Measurements from ENCODE around the gene TMEM151B.
A peak's percentile ranks its signal among the peaks of the same experiment; 100 is the strongest.
"Not testable (repeated sequence)": the region's sequence is repeated elsewhere in the genome, so short reads cannot be mapped to it uniquely, and the experiment has no call there.

Gene TMEM151B

DNA sequence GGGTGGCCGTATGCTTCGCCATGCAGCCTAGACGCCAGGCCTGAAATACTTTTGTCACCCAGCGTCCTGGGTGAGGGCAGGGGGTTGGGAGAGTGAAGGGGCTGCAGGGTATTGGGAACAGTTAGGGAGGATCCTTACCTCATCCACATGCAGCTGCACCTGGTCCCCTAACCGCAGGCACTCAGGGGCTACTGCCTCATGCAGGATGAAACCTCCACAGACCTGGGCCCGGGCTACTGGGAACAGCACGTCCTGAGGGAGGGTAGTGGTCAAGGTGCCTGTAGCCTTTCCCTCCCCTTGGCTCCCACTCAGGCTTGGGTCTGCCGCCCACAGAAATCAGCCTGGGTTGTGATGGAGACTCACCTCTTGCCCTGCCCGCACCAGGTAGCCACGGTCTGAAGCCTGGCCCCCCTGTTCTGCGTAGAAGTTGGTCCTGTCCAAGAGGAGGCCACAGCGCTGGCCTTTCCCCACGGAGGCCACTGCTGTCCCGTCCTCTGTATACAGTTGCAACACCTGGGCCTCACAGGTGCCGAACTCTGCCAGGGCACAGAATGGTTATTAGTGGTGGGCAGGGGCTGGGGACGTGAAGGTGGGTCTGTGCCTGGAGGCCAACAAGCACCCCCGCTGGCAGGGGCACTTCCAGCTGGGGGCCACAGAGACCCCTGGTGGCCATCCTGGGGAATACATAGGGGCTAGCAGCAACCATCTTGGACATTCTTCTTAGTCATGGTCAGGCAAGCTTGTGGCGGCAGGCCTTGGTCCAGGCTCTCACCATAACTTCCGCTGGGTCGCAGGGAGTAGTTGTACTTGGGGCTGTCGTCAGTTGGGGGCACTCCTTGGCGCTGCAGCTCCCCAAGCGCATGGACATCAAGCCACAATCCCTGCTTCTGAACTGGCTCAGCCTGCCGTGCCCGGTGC is 34.3 kb downstream of the TMEM151B start:
- no peak for DNase-seq (ENCODE audit: low spot score)

GRCh38 chr6:44305200-44305725 is 35.0 kb downstream of the TMEM151B start:
- DNase-seq (ENCODE audit: low spot score): no peak

DNA sequence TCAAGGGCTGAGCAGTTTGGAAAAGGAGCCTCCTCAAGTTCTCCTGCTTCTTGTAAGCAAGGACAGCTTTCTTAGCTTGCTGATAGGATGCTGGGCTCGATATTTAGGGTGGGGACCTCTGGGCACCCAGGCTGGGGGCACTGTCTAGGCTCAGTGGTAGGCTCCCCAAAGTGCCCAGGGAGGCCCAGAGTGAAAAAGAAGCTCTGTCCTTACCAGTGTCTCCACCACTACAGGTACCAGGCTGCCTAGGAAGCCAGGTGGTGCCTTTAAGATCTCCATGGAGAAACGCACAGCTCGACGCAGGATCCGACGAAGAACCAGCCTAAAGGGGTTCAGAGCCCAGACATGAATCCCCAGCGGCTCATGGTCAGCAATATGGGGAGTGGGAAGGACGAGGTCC is 36.5 kb downstream of the TMEM151B start:
- no peak for DNase-seq (ENCODE audit: low spot score)

DNA sequence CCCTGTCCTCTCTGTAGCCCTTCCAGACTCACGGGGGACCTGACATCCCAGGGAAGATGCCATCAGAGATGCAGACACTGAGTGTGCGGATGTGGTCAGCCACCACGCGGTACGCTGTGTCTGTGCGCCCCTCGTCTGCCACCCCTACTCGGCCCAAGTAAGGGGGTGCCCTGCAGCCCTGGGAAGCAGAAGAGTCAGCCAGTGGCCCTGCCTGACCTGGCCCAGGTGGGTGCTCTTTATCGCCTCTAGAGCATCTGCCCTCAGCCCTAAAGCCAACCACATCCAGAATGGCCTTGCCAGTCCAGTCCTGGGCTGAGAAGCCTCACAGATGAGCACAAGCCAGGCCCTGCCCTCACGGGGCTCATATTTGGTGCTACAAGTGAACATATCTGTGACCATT is 37.0 kb downstream of the TMEM151B start:
- DNase-seq (ENCODE audit: low spot score): no peak

DNA sequence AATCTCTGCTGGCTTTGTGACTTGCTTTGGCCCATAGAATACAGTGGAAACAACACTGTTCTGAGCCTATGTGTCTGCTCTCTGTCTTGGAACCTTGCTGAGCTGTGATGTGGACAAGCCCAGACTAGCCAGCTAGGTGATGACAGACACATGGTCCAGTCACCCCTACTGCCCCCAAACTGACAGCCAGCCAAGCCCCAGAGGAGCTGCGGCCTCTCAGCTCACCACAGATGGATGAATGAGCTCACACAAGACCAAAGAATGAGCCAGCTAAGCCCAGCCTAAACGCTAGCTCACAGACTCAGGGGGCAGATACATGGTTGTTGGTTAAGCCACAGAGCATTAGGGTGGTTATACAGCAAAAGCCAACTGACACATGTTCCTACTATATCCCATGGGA is 38.8 kb downstream of the TMEM151B start:
- DNase-seq (ENCODE audit: low spot score): no peak

GRCh38 chr6:44309631-44310030 is 39.4 kb downstream of the TMEM151B start:
- DNase-seq (ENCODE audit: low spot score): no peak

- no peak for DNase-seq (ENCODE audit: low spot score)
These were observed 40.0 kb downstream of the TMEM151B start for GRCh38 chr6:44310241-44310640.

DNA sequence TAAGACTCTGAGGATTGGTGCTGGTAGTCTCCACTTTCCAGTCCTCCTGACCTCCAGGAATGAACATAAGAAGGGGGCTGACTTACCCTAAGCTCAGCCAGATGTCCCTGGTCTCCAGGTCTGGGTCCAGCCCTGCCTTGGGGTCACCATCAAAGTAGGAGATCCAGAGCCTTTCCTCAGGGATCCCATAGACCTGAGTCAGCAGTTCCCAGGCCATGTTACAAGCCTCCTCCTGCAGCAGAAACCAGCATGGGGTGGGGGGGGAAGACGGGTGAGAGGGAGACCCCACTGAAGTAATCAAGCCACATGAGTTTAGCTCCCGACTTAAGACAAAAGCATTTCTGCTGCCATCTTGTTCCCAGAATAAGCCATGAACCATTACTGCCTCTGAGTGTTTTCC is 41.1 kb downstream of the TMEM151B start:
- no peak for DNase-seq (ENCODE audit: low spot score)

- no peak for DNase-seq (ENCODE audit: low spot score)
These were observed 41.5 kb downstream of the TMEM151B start for GRCh38 chr6:44311767-44312166.

- DNase-seq (ENCODE audit: low spot score): peak; percentile 87
These were observed 42.9 kb downstream of the TMEM151B start, which contains the start of gene AARS2 for GRCh38 chr6:44312901-44313788. TSS of gene AARS2 (minus strand) at chr6:44313347. CDS start at chr6:44313323, 24 bp downstream.

DNA sequence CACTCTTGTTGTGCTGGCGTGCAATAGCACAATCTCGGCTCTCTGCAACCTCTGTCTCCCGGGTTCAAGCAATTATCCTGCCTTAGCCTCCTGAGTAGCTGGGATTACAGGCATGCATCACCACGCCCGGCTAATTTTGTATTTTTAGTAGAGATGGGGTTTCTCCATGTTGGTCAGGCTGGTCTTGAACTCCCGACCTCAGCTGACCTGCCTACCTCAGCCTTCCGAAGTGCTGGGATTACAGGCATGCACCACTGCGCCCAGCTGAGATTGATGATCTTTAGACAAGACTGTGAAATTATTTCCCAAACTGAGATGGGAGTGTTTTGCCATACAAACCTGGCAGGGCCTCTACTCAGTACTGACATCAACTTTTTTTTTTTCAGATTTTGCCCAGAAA is 44.4 kb downstream of the TMEM151B start:
- not testable (repeated sequence) for DNase-seq (ENCODE audit: low spot score)

DNA sequence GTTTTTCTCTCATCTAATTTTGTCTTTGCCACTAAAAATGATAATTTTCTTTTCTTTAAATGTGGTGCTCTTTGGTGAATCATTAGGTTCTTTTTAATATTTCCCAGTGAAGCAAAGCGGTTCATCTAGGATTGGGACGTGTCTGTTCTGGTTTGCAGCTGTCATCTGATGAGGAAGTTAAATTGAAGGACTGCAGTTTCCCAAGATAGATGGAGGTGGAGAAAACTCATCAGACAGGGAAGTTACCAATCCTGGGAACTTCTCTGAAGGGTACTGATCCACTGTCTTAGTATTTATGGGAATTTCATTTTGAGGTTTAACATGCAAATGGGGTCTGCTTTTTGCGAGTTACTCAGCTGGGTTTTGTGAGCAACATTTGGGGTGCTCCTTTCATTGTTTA is 45.3 kb downstream of the TMEM151B start:
- DNase-seq (ENCODE audit: low spot score): no peak

DNA sequence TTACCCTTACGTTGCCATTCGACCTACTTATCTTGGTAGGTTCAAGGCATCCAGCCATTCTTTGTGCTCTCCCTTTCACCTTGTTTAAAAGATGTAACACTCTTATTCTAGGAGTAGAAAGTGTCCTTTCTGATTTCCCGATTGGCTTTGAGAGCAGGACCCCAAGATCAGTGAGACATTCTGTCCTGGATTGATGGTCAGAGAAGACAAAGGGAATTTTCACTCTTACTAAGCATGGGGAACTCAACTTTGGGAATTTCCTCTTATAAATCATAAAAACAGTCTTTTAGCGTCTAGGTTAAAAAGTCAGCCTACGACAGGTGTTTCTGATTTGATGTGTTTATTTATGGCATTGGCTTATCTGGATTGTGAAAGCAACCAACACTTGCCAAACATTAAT is 45.7 kb downstream of the TMEM151B start:
- DNase-seq (ENCODE audit: low spot score): no peak

DNA sequence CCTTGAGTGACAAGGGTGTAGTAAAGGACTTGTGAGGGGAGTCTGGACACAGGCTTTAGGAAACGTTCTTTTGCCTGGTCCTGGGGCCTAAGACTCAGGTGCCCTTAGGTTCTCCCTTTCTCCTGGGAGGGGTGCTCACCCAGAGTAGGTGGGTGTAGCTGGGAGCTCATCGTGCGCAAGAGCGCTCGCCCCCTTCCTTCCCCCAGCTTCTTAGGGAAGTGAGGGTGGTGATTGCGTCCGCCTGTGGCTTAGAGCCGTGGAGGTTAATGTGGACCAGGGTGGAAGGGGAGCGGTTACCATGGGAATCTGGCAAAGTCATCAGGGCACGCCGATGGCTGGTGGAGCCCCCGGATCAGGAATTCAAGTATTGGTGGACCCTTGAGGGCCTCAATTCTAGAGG is 46.2 kb downstream of the TMEM151B start:
- DNase-seq (ENCODE audit: low spot score): no peak

- not testable (repeated sequence) for DNase-seq (ENCODE audit: low spot score)
These were observed 46.9 kb downstream of the TMEM151B start for GRCh38 chr6:44317136-44317631.

GRCh38 chr6:44321210-44321609 is 51.0 kb downstream of the TMEM151B start:
- DNase-seq (ENCODE audit: low spot score): no peak

DNA sequence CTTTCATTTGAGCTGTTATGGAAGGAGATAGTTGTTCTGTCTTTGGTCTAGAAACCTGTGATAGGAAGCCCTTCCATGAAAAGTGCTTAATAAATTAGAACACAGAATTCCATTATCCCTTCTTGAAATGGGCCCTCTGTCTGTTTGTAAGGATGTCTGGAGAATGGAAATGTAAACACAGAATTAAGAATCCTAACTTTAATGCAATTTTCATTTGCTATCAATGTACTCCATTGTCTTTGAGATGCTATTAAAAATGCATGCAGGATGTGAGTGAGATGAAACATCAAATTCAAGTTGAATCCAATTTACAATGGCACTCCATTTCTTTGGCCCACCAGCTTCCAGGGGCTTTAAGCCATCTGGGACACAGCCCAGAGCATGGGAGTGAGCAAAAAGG is 56.8 kb downstream of the TMEM151B start:
- DNase-seq (ENCODE audit: low spot score): no peak

DNA sequence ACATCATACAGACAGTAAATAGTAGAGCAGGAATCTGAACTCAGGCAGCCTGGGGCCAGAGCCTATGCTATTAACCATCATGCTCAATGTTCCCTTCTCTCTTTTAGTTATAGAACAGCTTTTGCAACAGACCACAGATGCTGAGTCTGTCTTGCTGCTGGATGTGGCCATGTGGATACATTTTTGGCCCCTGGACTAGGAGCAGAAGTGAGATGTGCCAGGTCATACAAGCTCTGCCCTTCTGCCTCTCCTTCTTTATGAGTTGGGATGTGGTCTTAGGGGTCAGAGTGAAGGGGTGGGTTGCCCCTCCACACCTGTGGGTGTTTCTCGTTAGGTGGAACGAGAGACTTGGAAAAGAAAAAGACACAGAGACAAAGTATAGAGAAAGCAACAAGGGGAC is 57.5 kb downstream of the TMEM151B start:
- no peak for DNase-seq (ENCODE audit: low spot score)

- DNase-seq (ENCODE audit: low spot score): not testable (repeated sequence)
These were observed 58.0 kb downstream of the TMEM151B start for GRCh38 chr6:44328203-44328602.

GRCh38 chr6:44329858-44330257 is 59.6 kb downstream of the TMEM151B start:
- DNase-seq (ENCODE audit: low spot score): no peak

GRCh38 chr6:44332585-44332984 is 62.3 kb downstream of the TMEM151B start:
- no peak for DNase-seq (ENCODE audit: low spot score)

DNA sequence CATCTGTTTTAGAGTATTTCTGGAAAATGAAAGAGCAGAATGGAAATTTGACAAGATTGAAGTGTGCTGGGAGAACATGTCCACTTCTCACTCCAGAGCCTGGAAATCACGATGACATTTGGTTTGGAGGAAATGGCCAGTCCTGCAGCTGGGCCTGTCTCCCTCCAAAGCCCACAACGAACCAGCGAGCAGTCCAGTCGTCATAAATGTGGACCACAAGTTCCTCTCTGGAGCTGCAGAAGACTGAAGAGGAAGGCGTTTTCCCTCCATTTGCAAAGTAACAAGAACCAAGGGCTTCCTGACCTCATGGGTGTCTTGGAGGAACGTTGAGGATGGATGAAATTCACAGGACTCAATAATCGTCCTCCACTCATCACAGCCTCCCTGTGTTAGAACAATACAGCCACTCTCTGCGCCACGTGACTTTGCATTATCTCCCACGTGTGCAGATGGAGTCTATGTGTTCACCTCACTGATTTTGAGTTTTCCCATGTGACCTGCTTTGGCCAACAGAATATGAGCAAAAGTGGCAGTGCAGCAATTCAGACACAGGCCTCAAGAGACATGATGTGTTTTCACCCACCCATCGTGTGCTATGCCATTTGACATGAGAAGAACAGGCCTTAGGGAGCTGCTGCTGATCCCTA is 63.1 kb downstream of the TMEM151B start:
- no peak for DNase-seq (ENCODE audit: low spot score)
